H1 (cell line): ENCODE measurements around the gene UBC. TPM values are rescaled to one million over a fixed set of nuclear protein-coding genes. Genes with fewer than 3 reads are reported as not detected.

ENCODE experiments used
- CTCF ChIA-PET: fragments of 300-600 bp; sonication (Branson Sonifier 250); formaldehyde crosslinking; loops from one replicate; lab custom pipeline; 2021; ENCODE audit not compliant: partially characterized antibody; lab: Charles Lee
- POLR2A ChIA-PET: fragments of 300-600 bp; sonication (Branson Sonifier 250); formaldehyde crosslinking; loops from one replicate; lab custom pipeline; 2021; ENCODE audit warnings: inconsistent platforms; ENCODE audit not compliant: partially characterized antibody; lab: Charles Lee
- DNase-seq, 2 experiments: peaks; one replicate each; pipeline versions ENCODE4 v3.0.0 to v3.0.0-alpha.2; 2010 to 2022; ENCODE audit warnings: low spot score in 2 of 2, low read depth in 1 of 2, mixed read lengths in 1 of 2
- FAIRE-seq: peaks from 2 replicates; lab custom pipeline; 2011; peaks lifted over from hg19 to GRCh38; lab: Jason Lieb, UNC
- H2AFZ ChIP-seq: 2 replicates; pipeline ENCODE4 v1.8.1; 2012; ENCODE audit warnings: low read length, inconsistent platforms
- H2AK5ac ChIP-seq: 2 replicates; pipeline ENCODE4 v1.6.1; 2013; ENCODE audit warnings: low read depth, low read length
- H2BK120ac ChIP-seq: replicated peaks from 2 replicates; pipeline ENCODE3; 2013; ENCODE audit warnings: low read depth, low read length, inconsistent platforms
- H2BK12ac ChIP-seq: 2 replicates; pipeline ENCODE4 v1.6.1; 2013; ENCODE audit warnings: low read depth, low read length
- H2BK15ac ChIP-seq: 2 replicates; pipeline ENCODE4 v1.6.1; 2013; ENCODE audit warnings: low read length
- H2BK20ac ChIP-seq: 2 replicates; pipeline ENCODE4 v1.6.1; 2013; ENCODE audit warnings: low read length
- H2BK5ac ChIP-seq: 2 replicates; pipeline ENCODE4 v1.6.1; 2013; ENCODE audit warnings: low read depth, low read length
- H3K14ac ChIP-seq: 2 replicates; pipeline ENCODE4 v1.6.1; 2013; ENCODE audit warnings: inconsistent platforms; ENCODE audit not compliant: insufficient read length
- H3K18ac ChIP-seq: 2 replicates; pipeline ENCODE4 v1.6.1; 2013; ENCODE audit warnings: low read length; ENCODE audit errors: extremely low read depth
- H3K23ac ChIP-seq: 2 replicates; pipeline ENCODE4 v1.6.1; 2013; ENCODE audit warnings: inconsistent platforms; ENCODE audit not compliant: insufficient read length
- H3K23me2 ChIP-seq: 2 replicates; pipeline ENCODE4 v1.6.1; 2013; ENCODE audit warnings: low read depth, low read length
- H3K27ac ChIP-seq: 2 replicates; pipeline ENCODE4 v1.6.1; 2011; ENCODE audit warnings: low read depth, low read length, inconsistent platforms
- H3K27me3 ChIP-seq, 4 experiments: replicated peaks in 1 of 4; 1 replicate in 1 of 4; 2 replicates in 3 of 4; pipeline versions ENCODE4 v1.6.1 to v1.8.1; 2011 to 2013; ENCODE audit warnings: low read length in 3 of 4, mild to moderate bottlenecking in 3 of 4, inconsistent platforms in 2 of 4, mixed read lengths in 2 of 4, moderate library complexity in 1 of 4; ENCODE audit not compliant: control insufficient read depth in 3 of 4, insufficient read depth in 3 of 4; ENCODE audit errors: extremely low read depth in 1 of 4
- H3K36me3 ChIP-seq, 4 experiments: 2 replicates each; pipeline versions ENCODE4 v1.6.1 to v1.8.1; 2011 to 2013; ENCODE audit warnings: mild to moderate bottlenecking in 4 of 4, low read length in 3 of 4, moderate library complexity in 2 of 4, control low read depth in 1 of 4, inconsistent platforms in 1 of 4; ENCODE audit not compliant: insufficient read depth in 4 of 4, control insufficient read depth in 2 of 4
- H3K4ac ChIP-seq: replicated peaks from 2 replicates; pipeline ENCODE3; 2013; ENCODE audit warnings: low read length, low read depth, mixed read lengths, inconsistent platforms; ENCODE audit not compliant: insufficient read length
- H3K4me1 ChIP-seq, 4 experiments: replicated peaks in 1 of 4; 1 replicate in 1 of 4; 2 replicates in 3 of 4; pipeline versions ENCODE4 v1.6.1 to v1.8.1; 2011 to 2013; ENCODE audit warnings: low read length in 3 of 4, inconsistent platforms in 2 of 4, mixed read lengths in 1 of 4; ENCODE audit not compliant: insufficient read depth in 4 of 4, control insufficient read depth in 3 of 4
- H3K4me2 ChIP-seq, 2 experiments: 2 replicates each; pipeline versions ENCODE4 v1.6.1 to v1.8.1; 2011 to 2013; ENCODE audit warnings: low read depth in 2 of 2, low read length in 2 of 2, control low read depth in 1 of 2, inconsistent platforms in 1 of 2, mild to moderate bottlenecking in 1 of 2; ENCODE audit not compliant: insufficient read depth in 1 of 2
- H3K4me3 ChIP-seq, 4 experiments: fragments of 200-600, 300-600 bp in 1 of 4; sonication (generic), shearing (Covaris generic), sonication (Bioruptor Twin) in 1 of 4; 2 replicates each; pipeline versions ENCODE4 v1.5.1 to v1.8.1; 2011 to 2016; ENCODE audit warnings: low read length in 4 of 4, low read depth in 3 of 4, control low read depth in 2 of 4, inconsistent platforms in 2 of 4, mild to moderate bottlenecking in 2 of 4, mixed read lengths in 1 of 4, moderate library complexity in 1 of 4; ENCODE audit not compliant: insufficient read depth in 2 of 4; ENCODE audit errors: extremely low read depth in 1 of 4
- H3K56ac ChIP-seq: replicated peaks from 2 replicates; pipeline ENCODE3; 2013; ENCODE audit warnings: low read depth, mild to moderate bottlenecking, mixed read lengths, low read length, inconsistent platforms; ENCODE audit not compliant: insufficient read length
- H3K79me1 ChIP-seq: 2 replicates; pipeline ENCODE4 v1.6.1; 2013; ENCODE audit warnings: low read depth, low read length, control low read depth
- H3K79me2 ChIP-seq, 2 experiments: 2 replicates each; pipeline versions ENCODE4 v1.6.1 to v1.8.1; 2012 to 2013; ENCODE audit warnings: low read length in 2 of 2, mild to moderate bottlenecking in 2 of 2, inconsistent platforms in 1 of 2; ENCODE audit not compliant: insufficient read depth in 2 of 2, control insufficient read depth in 1 of 2
- H3K9ac ChIP-seq, 4 experiments: replicated peaks in 1 of 4; 1 replicate in 1 of 4; 2 replicates in 3 of 4; pipeline versions ENCODE4 v1.6.1 to v1.8.1; 2011 to 2013; ENCODE audit warnings: low read depth in 3 of 4, low read length in 3 of 4, control low read depth in 2 of 4, mild to moderate bottlenecking in 2 of 4, moderate library complexity in 2 of 4, inconsistent platforms in 1 of 4; ENCODE audit errors: extremely low read depth in 1 of 4
- H3K9me3 ChIP-seq, 2 experiments: 2 replicates each; pipeline versions ENCODE4 v1.6.1 to v1.8.1; 2012 to 2013; ENCODE audit warnings: mild to moderate bottlenecking in 2 of 2, moderate library complexity in 2 of 2, control low read depth in 1 of 2, inconsistent platforms in 1 of 2, low read depth in 1 of 2, low read length in 1 of 2, mixed read lengths in 1 of 2; ENCODE audit not compliant: insufficient read depth in 2 of 2
- H4K20me1 ChIP-seq, 2 experiments: replicated peaks in 1 of 2; 2 replicates each; pipeline versions ENCODE3 to v1.8.1; 2011 to 2013; ENCODE audit warnings: inconsistent platforms in 2 of 2, low read length in 2 of 2, mild to moderate bottlenecking in 1 of 2; ENCODE audit not compliant: insufficient read depth in 2 of 2, control insufficient read depth in 1 of 2
- H4K5ac ChIP-seq: 2 replicates; pipeline ENCODE4 v1.6.1; 2013; ENCODE audit warnings: low read length, low read depth, mixed read lengths, inconsistent platforms; ENCODE audit not compliant: insufficient read length
- H4K8ac ChIP-seq: 2 replicates; pipeline ENCODE4 v1.8.0; 2013; ENCODE audit warnings: mild to moderate bottlenecking, moderate library complexity, low read length, inconsistent platforms; ENCODE audit not compliant: insufficient read depth; ENCODE audit errors: extremely low read depth
- H4K91ac ChIP-seq: replicated peaks from 2 replicates; pipeline ENCODE3; 2013; ENCODE audit warnings: low read length, mixed read lengths, inconsistent platforms; ENCODE audit not compliant: insufficient read length
- ATF3 ChIP-seq: IDR thresholded peaks from 2 replicates; pipeline ENCODE4 v1.6.1; 2011; ENCODE audit warnings: low read depth, mild to moderate bottlenecking, low read length; ENCODE audit not compliant: insufficient read depth
- CBX5 ChIP-seq: fragments of 300-800, 300-1000 bp; sonication (generic); IDR thresholded peaks from 2 replicates; pipeline ENCODE4 v1.7.1; 2016; ENCODE audit warnings: antibody characterized with exemption, low read length, low read depth
- CHD2 ChIP-seq: IDR thresholded peaks from 2 replicates; pipeline ENCODE4 v1.6.1; 2012; ENCODE audit warnings: low read length, improper control_type of control experiment
- CTBP2 ChIP-seq: IDR thresholded peaks from 2 replicates; pipeline ENCODE4 v1.7.0; 2011; ENCODE audit warnings: borderline replicate concordance, mild to moderate bottlenecking, moderate library complexity, mixed read lengths, low read length; ENCODE audit not compliant: insufficient read depth, insufficient read length
- FOSL1 ChIP-seq: IDR thresholded peaks from 2 replicates; pipeline ENCODE4 v1.6.1; 2011; ENCODE audit warnings: mild to moderate bottlenecking, low read depth, low read length, moderate library complexity; ENCODE audit not compliant: insufficient read depth
- GABPA ChIP-seq: IDR thresholded peaks from 2 replicates; pipeline ENCODE4 v1.6.1; 2011; ENCODE audit warnings: mild to moderate bottlenecking, low read length, moderate library complexity, borderline replicate concordance; ENCODE audit not compliant: insufficient read depth
- JUN ChIP-seq: IDR thresholded peaks from 2 replicates; pipeline ENCODE4 v1.6.1; 2011; ENCODE audit warnings: low read depth, mild to moderate bottlenecking, improper control_type of control experiment, low read length
- KDM5A ChIP-seq: fragments of 200-600 bp; IDR thresholded peaks from 2 replicates; pipeline ENCODE4 v1.7.1; 2012; ENCODE audit warnings: mild to moderate bottlenecking, low read length, inconsistent platforms, mixed read lengths
- RAD21 ChIP-seq, 2 experiments: IDR thresholded peaks in 1 of 2; conservative IDR thresholded peaks in 1 of 2; 2 replicates each; pipeline ENCODE4 v1.6.1; 2011; ENCODE audit warnings: low read depth in 2 of 2, low read length in 2 of 2, improper control_type of control experiment in 1 of 2, inconsistent platforms in 1 of 2, mild to moderate bottlenecking in 1 of 2, moderate library complexity in 1 of 2
- RFX5 ChIP-seq: IDR thresholded peaks from 2 replicates; pipeline ENCODE4 v1.6.1; 2011; ENCODE audit warnings: low read depth, low read length, improper control_type of control experiment, borderline replicate concordance
- SAP30 ChIP-seq: fragments of 300-600 bp; sonication (generic); IDR thresholded peaks from 2 replicates; pipeline ENCODE4 v1.7.1; 2012; ENCODE audit warnings: low read length, moderate library complexity, mild to moderate bottlenecking, inconsistent platforms; ENCODE audit not compliant: insufficient read depth, insufficient replicate concordance
- polyA plus RNA-seq, 7 experiments: library from polyadenylated mRNA; depleted of rRNA in 3 of 7; stranded (reverse) in 5 of 7; unstranded in 2 of 7; fragments of >200 nt in 5 of 7; fragments of 200-250 nt in 2 of 7; gene quantifications; 1 replicate in 5 of 7; 2 replicates in 1 of 7; 4 replicates in 1 of 7; pipeline versions ENCODE4 v1.2.1 to v1.2.3, GENCODE V29; 2011 to 2013; ENCODE audit warnings: missing spikeins in 2 of 7, mixed read lengths in 2 of 7
- total RNA-seq: library from RNA; stranded (reverse); fragmentation: NEBNext Ultra II Directional; extraction: Animal tissue kit (Norgen Biotek cat#: 25700); gene quantifications from 2 replicates; pipeline ENCODE4 v1.2.1, GENCODE V29; 2021
- TF ChIP-seq, protein P1 (sequence below): IDR thresholded peaks from 2 replicates; pipeline ENCODE4 v1.6.1; 2012; ENCODE audit warnings: low read length, inconsistent platforms

The UBC gene
- total and polyA plus RNA-seq, 2 of the 8 experiments (the other 6 are each of a cell fraction or from before 2014, with no cell fraction given), result 559 to 749 TPM

- Histone ChIP-seq H3K9me3 (no peaks in the 10 kb centered on the region), H4K20me1 (no peaks in the 10 kb centered on the region), H3K9ac (no peak overlapping the region), H2BK120ac (no peak overlapping the region), H3K79me2 (no peaks in the 10 kb centered on the region), H2BK15ac (no peak overlapping the region), H3K18ac (no peak overlapping the region), H4K8ac (no peak overlapping the region), H2BK20ac (no peak overlapping the region), H3K4ac (no peak overlapping the region), H2AK5ac (no peak overlapping the region), H3K4me3 (no peak overlapping the region), H4K5ac (no peak overlapping the region), H3K27me3 (no peaks in the 10 kb centered on the region), H2AFZ (no peak overlapping the region), H3K36me3 (no peaks in the 10 kb centered on the region), H3K4me1 (peaks cover 0 to 6% (median 0%) of the 10 kb centered on the region in 4 experiments; a peak in 3 of 7 replicates), H3K23ac (no peak overlapping the region), H4K91ac (no peak overlapping the region), H3K23me2 (peaks cover 3% of the 10 kb centered on the region), H3K4me2 (no peak overlapping the region), H2BK12ac (no peak overlapping the region), H3K79me1 (no peaks in the 10 kb centered on the region), H2BK5ac (no peak overlapping the region), H3K56ac (no peak overlapping the region), H3K14ac (no peak overlapping the region), H3K27ac (no peak overlapping the region)
- ChIA-PET CTCF (interaction anchor here (0.6 to 13.3 kb wide), 3 partner anchors 10 to 63 kb away, joined by 3 to 141 read pairs (median 6); partner anchors contain the start of gene BRI3BP), POLR2A (interaction anchor here (1.6 to 12.1 kb wide), 2 partner anchors 9 to 11 kb away, joined by 5 to 250 read pairs; partner anchors contain the start of gene UBC)
- no peak for FAIRE-seq
- DNase-seq, result no peak
- TF ChIP-seq GABPA, result no peak
- no peak for TF ChIP-seq CBX5
- TF ChIP-seq CHD2, result no peak
- TF ChIP-seq, protein P1, sequence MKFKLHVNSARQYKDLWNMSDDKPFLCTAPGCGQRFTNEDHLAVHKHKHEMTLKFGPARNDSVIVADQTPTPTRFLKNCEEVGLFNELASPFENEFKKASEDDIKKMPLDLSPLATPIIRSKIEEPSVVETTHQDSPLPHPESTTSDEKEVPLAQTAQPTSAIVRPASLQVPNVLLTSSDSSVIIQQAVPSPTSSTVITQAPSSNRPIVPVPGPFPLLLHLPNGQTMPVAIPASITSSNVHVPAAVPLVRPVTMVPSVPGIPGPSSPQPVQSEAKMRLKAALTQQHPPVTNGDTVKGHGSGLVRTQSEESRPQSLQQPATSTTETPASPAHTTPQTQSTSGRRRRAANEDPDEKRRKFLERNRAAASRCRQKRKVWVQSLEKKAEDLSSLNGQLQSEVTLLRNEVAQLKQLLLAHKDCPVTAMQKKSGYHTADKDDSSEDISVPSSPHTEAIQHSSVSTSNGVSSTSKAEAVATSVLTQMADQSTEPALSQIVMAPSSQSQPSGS, result no peak
- TF ChIP-seq FOSL1, result no peak
- TF ChIP-seq RFX5, result no peak
- TF ChIP-seq RAD21 (IDR thresholded peaks at IDR 0.05 in 1 of 2, conservative IDR thresholded peaks at IDR 0.05 in 1 of 2; ENCODE audit: low read depth in 2 of 2, low read length in 2 of 2), result no peak
- TF ChIP-seq JUN, result no peak
- TF ChIP-seq KDM5A, result no peak
- no peak for TF ChIP-seq SAP30
- no peak for TF ChIP-seq ATF3
- TF ChIP-seq CTBP2, result no peak
Measured at GRCh38 chr12:124930586-124930985, 16.1 kb upstream of the UBC start.
